ENCODE measurements around the gene LIMS2. TPM values are rescaled to one million over a fixed set of nuclear protein-coding genes. Genes with fewer than 3 reads are reported as not detected.

The LIMS2 gene
- total RNA-seq, 1 donor from 2014 or later, result 112 TPM

GRCh38 chr2:127645395-127646291 is 29.7 kb downstream of the LIMS2 start, which contains the start of gene GPR17:
Gene GPR17, plus strand, starts transcription at chr2:127646153. Its CDS starts 4,583 bp downstream, at chr2:127650736.
- DNase-seq (ENCODE audit: low spot score), result no peak

GRCh38 chr2:127645026-127645394 is 30.3 kb downstream of the LIMS2 start:
- DNase-seq (ENCODE audit: low spot score), result no peak

GRCh38 chr2:127644066-127645025 is 31.0 kb downstream of the LIMS2 start:
- no peak for DNase-seq (ENCODE audit: low spot score)

- no peak for DNase-seq (ENCODE audit: low spot score)
Observed at GRCh38 chr2:127643439-127644065, 31.8 kb downstream of the LIMS2 start.

GRCh38 chr2:127642706-127643438 is 32.5 kb downstream of the LIMS2 start:
- no peak for DNase-seq (ENCODE audit: low spot score)

- no peak for DNase-seq (ENCODE audit: low spot score)
Observed at GRCh38 chr2:127641846-127642507, 33.4 kb downstream of the LIMS2 start.

GRCh38 chr2:127641133-127641532 is 34.2 kb downstream of the LIMS2 start:
- no peak for DNase-seq (ENCODE audit: low spot score)

GRCh38 chr2:127640082-127641072 is 35.0 kb downstream of the LIMS2 start:
- DNase-seq (ENCODE audit: low spot score), result no peak

- DNase-seq (ENCODE audit: low spot score), result no peak
Observed at GRCh38 chr2:127639111-127639474, 36.2 kb downstream of the LIMS2 start.

- DNase-seq (ENCODE audit: low spot score), result no peak
Observed at GRCh38 chr2:127638361-127639110, 36.8 kb downstream of the LIMS2 start.

- no peak for DNase-seq (ENCODE audit: low spot score)
Observed at GRCh38 chr2:127637725-127638252, 37.5 kb downstream of the LIMS2 start.

GRCh38 chr2:127637236-127637630 is 38.1 kb downstream of the LIMS2 start:
- DNase-seq (ENCODE audit: low spot score), result no peak

GRCh38 chr2:127636248-127637235 is 38.8 kb downstream of the LIMS2 start:
- no peak for DNase-seq (ENCODE audit: low spot score)

GRCh38 chr2:127635380-127636237 is 39.7 kb downstream of the LIMS2 start:
- DNase-seq (ENCODE audit: low spot score), result no peak

- no peak for DNase-seq (ENCODE audit: low spot score)
Observed at GRCh38 chr2:127634626-127635379, 40.5 kb downstream of the LIMS2 start.
